Measurements from ENCODE around the gene SNX10.

The SNX10 gene

DNA sequence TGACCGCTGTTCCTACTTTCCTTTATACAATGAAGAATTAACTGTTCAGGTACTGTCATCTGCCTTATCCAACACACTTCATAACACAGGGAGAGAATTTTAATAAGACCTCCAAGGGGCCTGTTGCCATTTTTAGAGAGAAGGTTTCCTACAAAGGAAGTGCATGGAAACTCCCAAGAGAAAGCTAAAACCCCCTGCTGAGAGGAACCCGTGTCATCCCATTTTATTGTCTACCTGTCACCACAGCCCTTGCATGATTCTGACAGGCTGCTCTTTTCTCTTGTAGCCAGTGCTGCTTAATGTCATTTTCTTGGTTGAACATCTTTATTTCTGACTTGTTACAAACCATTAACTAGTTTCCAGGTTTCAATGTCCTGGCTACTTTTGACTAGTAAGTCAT lies 98.4 kb downstream of the SNX10 start:
- TF ChIP-seq POLR2A (IDR thresholded peaks at IDR 0.05; ENCODE audit: extremely low read depth, insufficient read length) (no peak), MYC (IDR thresholded peaks at IDR 0.05; ENCODE audit: low read depth, low read length) (no peak)
- TF ChIP-seq, protein P1, sequence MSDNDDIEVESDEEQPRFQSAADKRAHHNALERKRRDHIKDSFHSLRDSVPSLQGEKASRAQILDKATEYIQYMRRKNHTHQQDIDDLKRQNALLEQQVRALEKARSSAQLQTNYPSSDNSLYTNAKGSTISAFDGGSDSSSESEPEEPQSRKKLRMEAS (IDR thresholded peaks at IDR 0.05; ENCODE audit: low read depth, low read length), result no peak
- TF ChIP-seq, protein P2, sequence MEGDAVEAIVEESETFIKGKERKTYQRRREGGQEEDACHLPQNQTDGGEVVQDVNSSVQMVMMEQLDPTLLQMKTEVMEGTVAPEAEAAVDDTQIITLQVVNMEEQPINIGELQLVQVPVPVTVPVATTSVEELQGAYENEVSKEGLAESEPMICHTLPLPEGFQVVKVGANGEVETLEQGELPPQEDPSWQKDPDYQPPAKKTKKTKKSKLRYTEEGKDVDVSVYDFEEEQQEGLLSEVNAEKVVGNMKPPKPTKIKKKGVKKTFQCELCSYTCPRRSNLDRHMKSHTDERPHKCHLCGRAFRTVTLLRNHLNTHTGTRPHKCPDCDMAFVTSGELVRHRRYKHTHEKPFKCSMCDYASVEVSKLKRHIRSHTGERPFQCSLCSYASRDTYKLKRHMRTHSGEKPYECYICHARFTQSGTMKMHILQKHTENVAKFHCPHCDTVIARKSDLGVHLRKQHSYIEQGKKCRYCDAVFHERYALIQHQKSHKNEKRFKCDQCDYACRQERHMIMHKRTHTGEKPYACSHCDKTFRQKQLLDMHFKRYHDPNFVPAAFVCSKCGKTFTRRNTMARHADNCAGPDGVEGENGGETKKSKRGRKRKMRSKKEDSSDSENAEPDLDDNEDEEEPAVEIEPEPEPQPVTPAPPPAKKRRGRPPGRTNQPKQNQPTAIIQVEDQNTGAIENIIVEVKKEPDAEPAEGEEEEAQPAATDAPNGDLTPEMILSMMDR (IDR thresholded peaks at IDR 0.05; ENCODE audit: low read depth, low read length), result no peak
- no peak for DNase-seq (ENCODE audit: low read depth)
- no peak overlapping the region for H3K4me3 ChIP-seq (ENCODE audit: low read depth, low read length)

DNA sequence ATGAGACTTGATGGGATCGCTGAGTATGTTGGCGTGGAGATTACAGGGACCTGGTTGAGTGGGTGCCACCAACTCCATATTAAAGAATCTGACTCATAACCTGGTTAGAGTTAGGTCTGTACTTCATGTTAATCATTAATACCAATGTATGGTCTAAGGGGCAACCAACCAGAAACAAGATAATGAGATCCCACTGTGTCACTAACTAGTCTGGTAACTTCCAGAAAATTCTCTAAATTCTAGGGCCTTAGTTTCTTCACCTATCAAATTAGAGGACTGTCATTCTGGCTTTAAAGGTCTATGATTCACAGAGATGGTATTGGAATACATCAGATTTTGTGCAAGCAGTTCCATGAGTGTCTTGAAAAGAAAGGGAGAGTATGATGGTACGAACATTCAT lies 102.2 kb downstream of the SNX10 start:
- no peak for TF ChIP-seq POLR2A (IDR thresholded peaks at IDR 0.05; ENCODE audit: extremely low read depth, insufficient read length)
- TF ChIP-seq, protein P2 (IDR thresholded peaks at IDR 0.05; ENCODE audit: low read depth, low read length), result no peak
- no peak overlapping the region for H3K4me3 ChIP-seq (ENCODE audit: low read depth, low read length)
- no peak for DNase-seq (ENCODE audit: low read depth)

DNA sequence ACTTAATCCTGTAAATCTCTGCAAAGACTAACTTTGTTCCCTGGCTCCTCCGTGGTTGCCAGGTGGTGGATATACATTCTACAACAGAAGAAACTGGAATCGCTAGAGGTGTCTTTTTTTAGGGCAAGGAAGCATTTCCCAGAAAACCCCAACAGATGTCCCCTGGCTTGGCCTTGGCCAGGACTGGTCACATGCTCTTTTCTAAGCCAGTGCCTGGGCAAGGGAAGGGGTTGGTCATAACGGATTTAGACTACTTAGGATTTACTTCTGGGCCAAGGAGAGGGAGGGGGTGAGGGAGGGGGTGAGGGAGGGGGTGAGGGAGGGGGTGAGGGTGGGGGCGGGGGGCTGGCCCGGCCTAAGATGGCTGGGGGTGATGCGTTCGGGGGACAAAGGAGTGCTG lies 105.7 kb downstream of the SNX10 start:
- DNase-seq (ENCODE audit: low read depth), result no peak
- TF ChIP-seq, protein P2 (IDR thresholded peaks at IDR 0.05; ENCODE audit: low read depth, low read length), result no peak
- TF ChIP-seq POLR2A (IDR thresholded peaks at IDR 0.05; ENCODE audit: extremely low read depth, insufficient read length), result no peak
- TF ChIP-seq MYC (IDR thresholded peaks at IDR 0.05; ENCODE audit: low read depth, low read length), result no peak
- TF ChIP-seq, protein P1 (IDR thresholded peaks at IDR 0.05; ENCODE audit: low read depth, low read length), result no peak
- no peak overlapping the region for H3K4me3 ChIP-seq (ENCODE audit: low read depth, low read length)

DNA sequence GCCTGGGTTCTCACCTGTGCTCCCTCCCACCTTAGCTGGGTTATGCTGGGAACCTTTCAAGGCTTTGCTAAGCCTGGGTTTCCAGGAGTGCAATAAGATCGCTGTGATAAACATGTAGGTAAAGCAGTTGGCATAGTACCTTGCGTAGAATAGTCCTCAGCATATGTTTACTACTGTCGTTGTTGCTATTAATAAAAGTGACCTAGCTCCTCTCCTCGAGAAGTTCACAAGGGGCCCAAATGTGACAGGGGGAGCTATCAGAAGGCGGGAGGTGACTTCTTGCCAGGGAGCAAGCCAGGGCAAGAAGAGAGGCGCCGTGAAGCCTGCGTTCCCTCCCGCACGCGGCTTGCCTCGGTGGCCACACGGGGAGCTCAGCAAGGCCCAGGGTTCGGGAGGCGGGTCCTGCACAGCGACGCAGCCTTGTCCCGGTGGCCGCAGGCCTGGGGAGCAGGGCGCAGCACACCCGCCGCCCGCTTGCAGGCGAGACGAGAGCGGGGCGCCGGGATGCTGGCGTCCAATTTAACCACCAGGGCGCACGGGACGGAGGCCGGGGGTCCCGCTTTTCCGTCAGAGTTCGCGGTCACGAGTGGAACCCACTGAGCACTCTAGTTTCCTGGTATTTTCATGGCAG lies 106.2 kb downstream of the SNX10 start:
- peak; percentile 84 for DNase-seq (ENCODE audit: low read depth)
- TF ChIP-seq MYC (IDR thresholded peaks at IDR 0.05; ENCODE audit: low read depth, low read length) (no peak), POLR2A (IDR thresholded peaks at IDR 0.05; ENCODE audit: extremely low read depth, insufficient read length) (no peak)
- TF ChIP-seq, protein P2 (IDR thresholded peaks at IDR 0.05; ENCODE audit: low read depth, low read length), result no peak
- TF ChIP-seq, protein P1 (IDR thresholded peaks at IDR 0.05; ENCODE audit: low read depth, low read length), result no peak
- peak overlapping the region; percentile 57 for H3K4me3 ChIP-seq (ENCODE audit: low read depth, low read length)

DNA sequence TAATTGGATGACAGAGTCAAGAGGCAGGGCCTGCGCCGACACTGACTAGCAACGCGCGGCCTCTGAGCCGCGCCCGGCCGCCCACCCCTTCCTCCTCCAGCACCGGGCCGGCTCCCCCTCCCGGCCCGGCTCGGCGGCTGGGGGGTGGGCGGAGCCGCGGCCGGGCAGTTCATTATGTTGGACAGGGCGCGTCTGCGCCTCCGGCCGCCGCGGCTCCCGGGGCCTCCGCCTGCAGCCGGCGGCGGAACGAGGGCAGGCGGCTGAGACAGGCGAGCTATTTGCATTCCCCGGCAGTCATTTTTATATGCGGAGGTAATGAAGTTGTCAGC lies 106.7 kb downstream of the SNX10 start:
- peak overlapping the region; percentile 66 for H3K4me3 ChIP-seq (ENCODE audit: low read depth, low read length)
- TF ChIP-seq, protein P1 (IDR thresholded peaks at IDR 0.05; ENCODE audit: low read depth, low read length), result no peak
- TF ChIP-seq POLR2A (IDR thresholded peaks at IDR 0.05; ENCODE audit: extremely low read depth, insufficient read length) (peak; percentile 49), MYC (IDR thresholded peaks at IDR 0.05; ENCODE audit: low read depth, low read length) (peak; percentile 36; the same call in 1 of the 2 replicates)
- TF ChIP-seq, protein P2 (IDR thresholded peaks at IDR 0.05; ENCODE audit: low read depth, low read length), result no peak
- DNase-seq (ENCODE audit: low read depth), result peak; percentile 90

Measured in NB4 (cell line).